Thyroid gland (tissue), 4 donors: ENCODE results near the gene SDR42E2. TPM values are rescaled to one million over a fixed set of nuclear protein-coding genes. Genes with fewer than 3 reads are reported as not detected.

Experiments used
- DNase-seq, 2 donors: peaks; one replicate each; pipeline ENCODE4 v3.0.0-alpha.2; 2019
- H3K27ac ChIP-seq, 3 donors: fragments of 200-600 bp; sonication (generic); 1 replicate in 2 of 3; 2 replicates in 1 of 3; pipeline ENCODE4 v1.5.1; 2016 to 2019; ENCODE audit warnings: mild to moderate bottlenecking in 1 of 3, moderate library complexity in 1 of 3
- H3K27me3 ChIP-seq: fragments of 200-600 bp; sonication (generic); one replicate; pipeline ENCODE4 v1.5.1; 2019
- H3K36me3 ChIP-seq, 2 donors: fragments of 200-600 bp; sonication (generic); one replicate each; pipeline ENCODE4 v1.5.1; 2016 to 2019
- H3K4me1 ChIP-seq, 2 donors: fragments of 200-600 bp; sonication (generic); one replicate each; pipeline ENCODE4 v1.5.1; 2017 to 2019
- H3K4me3 ChIP-seq, 3 donors: fragments of 200-600 bp; sonication (generic); replicated peaks in 1 of 3; 1 replicate in 2 of 3; 2 replicates in 1 of 3; pipeline ENCODE4 v1.5.1; 2016; ENCODE audit warnings: mild to moderate bottlenecking in 1 of 3
- H3K9me3 ChIP-seq: fragments of 200-600 bp; sonication (generic); one replicate; pipeline ENCODE4 v1.5.1; 2017
- POLR2A ChIP-seq, 2 donors: fragments of 450-650 bp; IDR thresholded peaks; one replicate each; pipeline ENCODE4 v1.6.1; 2017; ENCODE audit warnings: antibody characterized with exemption in 2 of 2, mild to moderate bottlenecking in 2 of 2, moderate library complexity in 1 of 2
- WGBS, 2 donors: methylation state at CpG; one replicate each; pipeline ENCODE4 v1.1.5; 2017; 5-methylcytosine and 5-hydroxymethylcytosine counted together
- intact Hi-C: fragments of 100-400 bp; cut with DNase I; formaldehyde crosslinking; loops from one replicate; pipeline ENCODE4 v1.15.1; 2023
- total RNA-seq, 4 donors: library from RNA; depleted of rRNA; stranded (reverse); fragments of >200 nt; gene quantifications; one replicate each; pipeline ENCODE4 v1.2.3, GENCODE V29; 2016
- TF ChIP-seq, protein P1 (sequence below), 6 experiments: fragments of 200-600 bp in 3 of 6; fragments of 450-650 bp in 3 of 6; sonication (generic) in 3 of 6; IDR thresholded peaks; one replicate each; pipeline ENCODE4 v1.5.1; 2016 to 2019; ENCODE audit warnings: antibody characterized with exemption in 6 of 6, mild to moderate bottlenecking in 2 of 6, inconsistent platforms in 1 of 6, moderate library complexity in 1 of 6

Gene SDR42E2
- total RNA-seq, 4 donors from 2014 or later, result not detected

- Histone ChIP-seq H3K36me3 (peaks cover 0 to 8% of the 10 kb centered on the region in 2 donors), H3K27ac (peak overlapping the region in 1 of 3 donors; percentile 7), H3K4me3 (no peak overlapping the region), H3K4me1 (peaks cover 0 to 10% of the 10 kb centered on the region in 2 donors), H3K27me3 (no peaks in the 10 kb centered on the region), H3K9me3 (no peaks in the 10 kb centered on the region)
- intact Hi-C loops, result no loop called here
- peak; percentile 27 to 29 for DNase-seq
- 78 to 81% methylated on average over 14 of the region's 14 CpGs for WGBS, 2 donors
- TF ChIP-seq POLR2A (IDR thresholded peaks at IDR 0.05), result no peak
These were observed 70.2 kb downstream of the SDR42E2 start for GRCh38 chr16:22232277-22233036.

DNA sequence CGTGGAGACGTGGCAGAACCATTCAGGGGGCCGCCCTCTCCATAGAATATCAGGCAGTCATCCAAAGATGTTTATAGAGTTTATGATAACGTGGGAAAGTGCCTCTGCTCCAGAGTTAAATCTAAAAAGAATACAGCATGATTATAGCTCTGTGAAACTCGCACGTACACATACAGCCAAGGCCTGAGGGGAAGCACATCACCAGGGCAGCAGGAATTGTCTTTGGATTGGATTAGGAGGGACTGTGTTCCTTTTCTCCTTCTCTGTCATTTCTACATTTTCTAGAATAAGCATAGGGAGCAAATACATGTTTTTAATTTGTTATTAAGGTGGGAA, 70.7 kb downstream of the SDR42E2 start:
- Histone ChIP-seq H3K36me3 (peaks cover 0 to 8% of the 10 kb centered on the region in 2 donors), H3K27ac (peak overlapping the region in 1 of 3 donors; percentile 7), H3K27me3 (no peaks in the 10 kb centered on the region), H3K4me1 (peaks cover 0 to 10% of the 10 kb centered on the region in 2 donors), H3K9me3 (no peaks in the 10 kb centered on the region), H3K4me3 (no peak overlapping the region)
- no peak for DNase-seq
- 71 to 74% methylated on average over 6 of the region's 6 CpGs for WGBS, 2 donors
- TF ChIP-seq, protein P1, sequence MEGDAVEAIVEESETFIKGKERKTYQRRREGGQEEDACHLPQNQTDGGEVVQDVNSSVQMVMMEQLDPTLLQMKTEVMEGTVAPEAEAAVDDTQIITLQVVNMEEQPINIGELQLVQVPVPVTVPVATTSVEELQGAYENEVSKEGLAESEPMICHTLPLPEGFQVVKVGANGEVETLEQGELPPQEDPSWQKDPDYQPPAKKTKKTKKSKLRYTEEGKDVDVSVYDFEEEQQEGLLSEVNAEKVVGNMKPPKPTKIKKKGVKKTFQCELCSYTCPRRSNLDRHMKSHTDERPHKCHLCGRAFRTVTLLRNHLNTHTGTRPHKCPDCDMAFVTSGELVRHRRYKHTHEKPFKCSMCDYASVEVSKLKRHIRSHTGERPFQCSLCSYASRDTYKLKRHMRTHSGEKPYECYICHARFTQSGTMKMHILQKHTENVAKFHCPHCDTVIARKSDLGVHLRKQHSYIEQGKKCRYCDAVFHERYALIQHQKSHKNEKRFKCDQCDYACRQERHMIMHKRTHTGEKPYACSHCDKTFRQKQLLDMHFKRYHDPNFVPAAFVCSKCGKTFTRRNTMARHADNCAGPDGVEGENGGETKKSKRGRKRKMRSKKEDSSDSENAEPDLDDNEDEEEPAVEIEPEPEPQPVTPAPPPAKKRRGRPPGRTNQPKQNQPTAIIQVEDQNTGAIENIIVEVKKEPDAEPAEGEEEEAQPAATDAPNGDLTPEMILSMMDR (IDR thresholded peaks at IDR 0.05), result no peak
- TF ChIP-seq POLR2A (IDR thresholded peaks at IDR 0.05), result no peak
- intact Hi-C loops, result no loop called here

DNA sequence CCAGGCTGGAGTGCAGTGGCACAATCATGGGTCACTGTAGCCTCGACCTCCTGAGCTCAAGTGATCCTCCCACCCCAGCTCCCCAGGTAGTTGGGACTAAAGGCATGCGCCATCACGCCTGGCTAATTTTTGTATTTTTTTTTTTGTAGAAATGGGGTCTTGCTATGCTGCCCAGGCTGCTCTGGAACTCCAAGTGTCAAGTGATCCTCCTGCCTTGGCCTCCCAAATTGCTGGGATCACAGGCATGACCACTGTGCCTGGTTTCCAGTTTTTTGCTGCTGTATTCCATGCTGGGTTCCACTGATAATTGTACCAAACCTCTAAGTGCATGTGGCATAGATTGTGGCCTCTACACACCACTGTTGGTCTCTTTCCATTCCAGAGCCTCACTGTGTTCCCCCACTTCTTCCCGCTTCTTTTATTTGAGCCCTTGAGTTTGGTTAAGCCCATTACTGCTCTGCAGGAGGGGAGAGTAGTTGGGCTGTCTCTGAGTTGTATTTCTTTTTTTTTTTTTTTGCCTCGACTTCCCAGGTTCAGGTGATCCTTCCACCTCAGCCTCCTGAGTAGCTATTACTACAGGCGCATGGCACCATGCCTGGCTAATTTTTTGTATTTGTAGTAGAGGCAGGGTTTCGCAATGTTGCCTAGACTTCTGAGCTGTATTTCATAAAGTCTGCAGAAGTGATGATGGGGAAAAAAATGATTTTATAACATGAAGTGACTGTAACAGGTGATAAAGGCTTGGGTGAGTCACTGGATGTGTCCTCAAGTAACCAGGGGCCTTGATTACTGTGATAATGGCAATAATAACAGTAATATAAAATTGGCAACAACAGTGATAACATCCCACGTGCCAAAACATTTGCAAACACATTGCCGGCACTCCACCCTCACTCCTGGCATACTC, 73.8 kb downstream of the SDR42E2 start:
- H3K27me3 ChIP-seq, result no peaks in the 10 kb centered on the region
- WGBS, 2 donors, result 81 to 92% methylated on average over 9 of the region's 9 CpGs
- H3K9me3 ChIP-seq, result no peaks in the 10 kb centered on the region
- no peaks in the 10 kb centered on the region for H3K36me3 ChIP-seq
- DNase-seq, result no peak
- TF ChIP-seq, protein P1 (IDR thresholded peaks at IDR 0.05), result no peak
- no peak for TF ChIP-seq POLR2A (IDR thresholded peaks at IDR 0.05)
- H3K4me1 ChIP-seq, result peaks cover 0 to 15% of the 10 kb centered on the region in 2 donors
- no peak overlapping the region for H3K4me3 ChIP-seq
- intact Hi-C loops, result no loop called here
- no peak overlapping the region for H3K27ac ChIP-seq

DNA sequence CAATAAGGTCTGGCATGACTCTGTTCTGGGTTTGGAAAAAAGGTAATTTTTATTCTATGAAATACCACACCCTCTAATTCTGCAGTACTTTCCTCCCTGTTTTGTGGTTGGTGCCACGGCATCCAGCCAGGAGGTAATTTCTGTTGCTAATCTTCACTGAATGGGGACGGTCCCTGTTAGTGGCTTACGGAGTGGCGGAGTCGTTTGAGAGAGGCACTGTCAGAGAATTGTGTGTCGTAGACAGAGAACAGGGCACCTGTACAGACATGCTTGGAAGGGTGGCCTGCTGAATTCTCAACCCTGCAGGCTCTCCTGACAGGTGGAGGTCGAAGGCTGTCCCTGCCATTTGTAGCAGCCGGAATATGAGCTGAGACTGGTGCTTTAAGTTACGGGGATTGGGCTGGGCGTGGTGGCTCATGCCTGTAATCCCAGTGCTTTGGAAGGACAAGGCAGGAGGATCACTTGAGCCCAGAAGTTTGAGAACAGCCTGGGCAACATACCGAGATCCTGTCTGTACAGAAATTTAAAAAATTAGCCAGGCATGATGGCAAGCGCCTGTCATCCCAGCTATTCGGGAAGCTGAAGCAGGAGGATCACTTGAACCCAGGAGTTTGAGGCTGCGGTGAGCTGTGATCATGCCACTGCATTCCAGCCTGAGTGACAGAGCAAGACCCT, 77.0 kb downstream of the SDR42E2 start:
- DNase-seq, result no peak
- 87 to 91% methylated on average over 14 of the region's 14 CpGs for WGBS, 2 donors
- Histone ChIP-seq H3K36me3 (no peaks in the 10 kb centered on the region), H3K9me3 (no peaks in the 10 kb centered on the region), H3K27me3 (no peaks in the 10 kb centered on the region), H3K4me1 (peaks cover 0 to 4% of the 10 kb centered on the region in 2 donors), H3K27ac (no peak overlapping the region), H3K4me3 (no peak overlapping the region)
- intact Hi-C loops, result no loop called here
- TF ChIP-seq, protein P1 (IDR thresholded peaks at IDR 0.05), result no peak
- TF ChIP-seq POLR2A (IDR thresholded peaks at IDR 0.05), result no peak

DNA sequence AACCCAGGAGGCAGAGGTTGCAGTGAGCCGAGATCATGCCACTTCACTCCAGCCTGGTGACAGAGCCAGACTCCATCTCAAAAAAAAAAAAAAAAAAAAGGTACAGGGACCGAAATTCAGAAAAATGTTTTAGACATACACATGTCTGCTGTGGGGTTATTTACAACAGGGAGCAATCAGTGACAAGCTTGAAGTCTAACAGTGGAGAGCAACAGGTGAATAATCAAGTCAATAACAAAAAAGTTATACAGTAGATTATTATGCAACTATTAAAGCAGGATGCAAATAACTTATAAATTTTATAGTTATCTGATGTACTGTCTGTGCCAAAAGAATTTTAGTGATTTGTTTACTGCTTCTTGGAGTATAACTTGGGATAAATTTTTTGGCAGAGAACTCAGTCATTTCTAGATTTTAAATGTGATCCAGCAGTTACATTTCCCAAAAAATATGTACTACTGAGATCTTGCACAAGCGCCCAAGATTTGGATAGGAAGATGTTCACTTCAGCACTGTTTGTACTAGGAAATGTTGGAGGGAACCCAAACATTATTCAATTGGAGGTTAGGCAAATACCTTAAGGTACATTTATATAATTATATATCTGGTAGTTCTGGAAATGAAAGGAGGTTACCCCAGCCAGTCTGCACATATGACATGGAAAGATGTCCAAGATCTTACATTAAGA, 77.9 kb downstream of the SDR42E2 start:
- Histone ChIP-seq H3K4me1 (peaks cover 0 to 4% of the 10 kb centered on the region in 2 donors), H3K9me3 (no peaks in the 10 kb centered on the region), H3K27me3 (no peaks in the 10 kb centered on the region), H3K4me3 (no peak overlapping the region), H3K27ac (no peak overlapping the region), H3K36me3 (no peaks in the 10 kb centered on the region)
- no peak for DNase-seq
- 74 to 84% methylated on average over 3 of the region's 3 CpGs for WGBS, 2 donors
- intact Hi-C loops, result no loop called here
- no peak for TF ChIP-seq POLR2A (IDR thresholded peaks at IDR 0.05)
- TF ChIP-seq, protein P1 (IDR thresholded peaks at IDR 0.05), result no peak
